ENCODE data around the gene SEMA6D.
"Not testable (repeated sequence)": the region's sequence is repeated elsewhere in the genome, so short reads cannot be mapped to it uniquely, and the experiment has no call there.

GRCh38 chr15:47738144-47738825 is 21.0 kb downstream of the SEMA6D start:
- TF ChIP-seq, protein P1, sequence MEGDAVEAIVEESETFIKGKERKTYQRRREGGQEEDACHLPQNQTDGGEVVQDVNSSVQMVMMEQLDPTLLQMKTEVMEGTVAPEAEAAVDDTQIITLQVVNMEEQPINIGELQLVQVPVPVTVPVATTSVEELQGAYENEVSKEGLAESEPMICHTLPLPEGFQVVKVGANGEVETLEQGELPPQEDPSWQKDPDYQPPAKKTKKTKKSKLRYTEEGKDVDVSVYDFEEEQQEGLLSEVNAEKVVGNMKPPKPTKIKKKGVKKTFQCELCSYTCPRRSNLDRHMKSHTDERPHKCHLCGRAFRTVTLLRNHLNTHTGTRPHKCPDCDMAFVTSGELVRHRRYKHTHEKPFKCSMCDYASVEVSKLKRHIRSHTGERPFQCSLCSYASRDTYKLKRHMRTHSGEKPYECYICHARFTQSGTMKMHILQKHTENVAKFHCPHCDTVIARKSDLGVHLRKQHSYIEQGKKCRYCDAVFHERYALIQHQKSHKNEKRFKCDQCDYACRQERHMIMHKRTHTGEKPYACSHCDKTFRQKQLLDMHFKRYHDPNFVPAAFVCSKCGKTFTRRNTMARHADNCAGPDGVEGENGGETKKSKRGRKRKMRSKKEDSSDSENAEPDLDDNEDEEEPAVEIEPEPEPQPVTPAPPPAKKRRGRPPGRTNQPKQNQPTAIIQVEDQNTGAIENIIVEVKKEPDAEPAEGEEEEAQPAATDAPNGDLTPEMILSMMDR (IDR thresholded peaks at IDR 0.05), result not testable (repeated sequence)
- TF ChIP-seq POLR2AphosphoS5 (IDR thresholded peaks at IDR 0.05; ENCODE audit: low read depth, low read length); SIN3A (IDR thresholded peaks at IDR 0.05; ENCODE audit: borderline replicate concordance, insufficient read depth, low read depth, low read length); TCF7L2 (IDR thresholded peaks at IDR 0.05; ENCODE audit: low read depth, low read length): not testable (repeated sequence)

Data from Panc1 (cell line).